ENCODE results near the gene EDNRA.

EDNRA gene

DNA sequence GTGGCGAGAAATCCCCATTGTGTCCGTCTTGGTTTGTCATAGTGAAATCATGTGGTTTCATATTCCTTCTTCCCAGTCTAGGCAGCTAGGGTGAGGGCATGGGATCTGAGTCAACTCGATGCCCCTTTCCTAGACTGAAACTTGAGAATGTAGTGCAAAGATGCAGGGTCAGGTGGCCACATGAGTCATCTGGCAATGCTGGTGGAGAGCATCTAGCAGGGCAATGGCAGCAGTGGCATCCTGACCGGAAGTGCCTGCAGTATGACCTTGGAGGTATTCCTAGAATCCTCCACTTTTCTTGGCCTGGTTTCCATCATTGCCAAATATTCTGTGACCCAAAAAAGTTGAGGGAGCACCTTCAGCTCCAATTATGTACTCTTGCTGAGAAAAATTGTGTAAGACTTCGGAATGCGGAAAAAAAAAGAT is 97.2 kb downstream of the EDNRA start:
- DNase-seq (ENCODE audit: low read depth), result peak; percentile 91
- no peak for TF ChIP-seq CTCF (conservative IDR thresholded peaks at IDR 0.05; ENCODE audit: control insufficient read depth, insufficient read depth, low read depth, low read length)
- no peak overlapping the region for H3K4me3 ChIP-seq (ENCODE audit: control insufficient read depth, low read depth, low read length)

DNA sequence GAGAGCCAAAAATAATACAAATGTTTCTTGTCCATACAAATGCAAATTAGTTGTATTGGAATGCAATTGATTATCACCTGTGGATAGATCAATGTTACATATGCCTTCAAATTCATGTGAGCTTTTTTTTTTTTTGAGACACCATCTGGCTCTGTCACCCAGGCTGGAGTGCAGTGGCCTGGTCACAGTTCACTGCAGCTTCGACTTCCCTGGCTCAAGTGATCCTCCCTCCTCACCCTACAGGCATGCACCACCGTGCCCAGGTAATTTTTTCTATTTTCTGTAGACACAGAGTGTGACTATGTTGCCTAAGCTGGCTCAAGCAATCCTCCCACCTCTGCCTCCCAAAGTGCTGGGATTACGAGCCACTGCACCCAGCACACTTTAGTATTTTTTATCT is 97.7 kb downstream of the EDNRA start:
- DNase-seq (ENCODE audit: low read depth), result no peak
- no peak overlapping the region for H3K4me3 ChIP-seq (ENCODE audit: control insufficient read depth, low read depth, low read length)
- no peak for TF ChIP-seq CTCF (conservative IDR thresholded peaks at IDR 0.05; ENCODE audit: control insufficient read depth, insufficient read depth, low read depth, low read length)

- TF ChIP-seq CTCF (conservative IDR thresholded peaks at IDR 0.05; ENCODE audit: control insufficient read depth, insufficient read depth, low read depth, low read length), result no peak
Observed at GRCh38 chr4:147580396-147580795, 99.5 kb downstream of the EDNRA start.

GRCh38 chr4:147581606-147582350 is 100.9 kb downstream of the EDNRA start:
- DNase-seq (ENCODE audit: low read depth), result peak; percentile 76
- TF ChIP-seq CTCF (conservative IDR thresholded peaks at IDR 0.05; ENCODE audit: control insufficient read depth, insufficient read depth, low read depth, low read length), result no peak

More at GRCh38 chr4:147580396-147580795, 99.5 kb downstream of the EDNRA start:
- peak; percentile 63 for DNase-seq (ENCODE audit: low read depth)
- no peak overlapping the region for H3K4me3 ChIP-seq (ENCODE audit: control insufficient read depth, low read depth, low read length)

GRCh38 chr4:147582386-147583060 is 101.6 kb downstream of the EDNRA start:
- peak; percentile 38 for DNase-seq (ENCODE audit: low read depth)
- TF ChIP-seq CTCF (conservative IDR thresholded peaks at IDR 0.05; ENCODE audit: control insufficient read depth, insufficient read depth, low read depth, low read length), result no peak
- H3K4me3 ChIP-seq (ENCODE audit: control insufficient read depth, low read depth, low read length), result no peak overlapping the region

More at GRCh38 chr4:147581606-147582350, 100.9 kb downstream of the EDNRA start:
- no peak overlapping the region for H3K4me3 ChIP-seq (ENCODE audit: control insufficient read depth, low read depth, low read length)

- no peak for TF ChIP-seq CTCF (conservative IDR thresholded peaks at IDR 0.05; ENCODE audit: control insufficient read depth, insufficient read depth, low read depth, low read length)
- H3K4me3 ChIP-seq (ENCODE audit: control insufficient read depth, low read depth, low read length), result no peak overlapping the region
- no peak for DNase-seq (ENCODE audit: low read depth)
Observed at GRCh38 chr4:147583876-147584275, 103.0 kb downstream of the EDNRA start.

All from fibroblast of mammary gland (primary cell).